GM12878 (cell line): Measurements from ENCODE around the gene PTPRN2. TPM values are rescaled to one million over a fixed set of nuclear protein-coding genes. Genes with fewer than 3 reads are reported as not detected.

Experiments
- ATAC-seq: fragments of 200-7000 bp; cut with Tn5 transposase; 3 replicates; pipeline ENCODE4 v1.9.1; 2020; ENCODE audit warnings: mild to moderate bottlenecking, moderate library complexity
- BruUV-seq: library from RNA; stranded (reverse); fragments of 400-500 nt; replicated peaks from 2 replicates; lab custom pipeline; 2021; lab: Mats Ljungman, UMichigan
- CTCF ChIA-PET: fragments of 300-600 bp; sonication (Branson Sonifier 250); formaldehyde crosslinking; extraction: SDS; loops from one replicate; lab custom pipeline; 2021; ENCODE audit warnings: inconsistent platforms; lab: Yijun Ruan, JAX
- POLR2A ChIA-PET: fragments of 350-600 bp; formaldehyde crosslinking; extraction: SDS; loops from one replicate; lab custom pipeline; 2021; ENCODE audit warnings: inconsistent platforms; lab: Charles Lee
- RAD21 ChIA-PET: fragments of 300-600 bp; sonication (Branson Sonifier 250); formaldehyde crosslinking; loops from one replicate; lab custom pipeline; 2023; ENCODE audit warnings: antibody characterized with exemption; ENCODE audit not compliant: unreplicated experiment; lab: Charles Lee
- SMC1A ChIA-PET: fragments of 300-600 bp; sonication (Branson Sonifier 250); formaldehyde crosslinking; loops from one replicate; lab custom pipeline; 2023; ENCODE audit not compliant: unreplicated experiment, uncharacterized antibody; lab: Charles Lee
- DNase-seq: peaks from one replicate; pipeline ENCODE4 v3.0.0-alpha.2; 2011; ENCODE audit warnings: low read depth, low spot score
- FAIRE-seq: peaks from 3 replicates; lab custom pipeline; 2011; peaks lifted over from hg19 to GRCh38; lab: Jason Lieb, UNC
- H2AFZ ChIP-seq: 2 replicates; pipeline ENCODE4 v1.6.0; 2011; ENCODE audit warnings: low read depth, low read length, control low read depth; ENCODE audit not compliant: control insufficient read depth
- H3K27ac ChIP-seq: 2 replicates; pipeline ENCODE4 v1.5.1; 2011; ENCODE audit warnings: control low read depth; ENCODE audit not compliant: control insufficient read depth, insufficient read depth
- H3K27me3 ChIP-seq, 2 experiments: replicated peaks in 1 of 2; 2 replicates each; pipeline versions ENCODE4 v1.6.0 to v1.6.1; 2011; ENCODE audit warnings: low read length in 1 of 2; ENCODE audit not compliant: control insufficient read depth in 2 of 2, insufficient read depth in 2 of 2
- H3K36me3 ChIP-seq, 2 experiments: 2 replicates each; pipeline ENCODE4 v1.5.1; 2011; ENCODE audit warnings: low read length in 1 of 2; ENCODE audit not compliant: control insufficient read depth in 2 of 2, insufficient read depth in 2 of 2
- H3K4me1 ChIP-seq: 2 replicates; pipeline ENCODE4 v1.6.1; 2011; ENCODE audit warnings: mild to moderate bottlenecking, low read length, moderate library complexity, mixed read lengths; ENCODE audit not compliant: control insufficient read depth, insufficient read depth
- H3K4me2 ChIP-seq: 2 replicates; pipeline ENCODE4 v1.6.0; 2011; ENCODE audit warnings: control low read depth; ENCODE audit not compliant: control insufficient read depth, insufficient read depth
- H3K4me3 ChIP-seq: fragments of 200-600 bp; sonication (generic); 2 replicates; pipeline ENCODE4 v1.5.1; 2016
- H3K79me2 ChIP-seq: 2 replicates; pipeline ENCODE4 v1.6.0; 2011; ENCODE audit warnings: low read length; ENCODE audit not compliant: control insufficient read depth, insufficient read depth
- H3K9ac ChIP-seq: 2 replicates; pipeline ENCODE4 v1.8.0; 2011; ENCODE audit warnings: low read length, control low read depth, mixed read lengths; ENCODE audit not compliant: control insufficient read depth, insufficient read depth
- H3K9me3 ChIP-seq: replicated peaks from 3 replicates; pipeline ENCODE4 v1.5.1; 2011; ENCODE audit warnings: mild to moderate bottlenecking, low read length; ENCODE audit not compliant: control insufficient read depth, insufficient read depth
- H4K20me1 ChIP-seq: 2 replicates; pipeline ENCODE4 v1.6.0; 2011; ENCODE audit not compliant: control insufficient read depth, insufficient read depth
- EZH2 ChIP-seq: IDR thresholded peaks from 2 replicates; pipeline ENCODE4 v1.6.1; 2012; ENCODE audit warnings: low read depth, mild to moderate bottlenecking, control low read depth, inconsistent platforms, low read length, borderline replicate concordance; ENCODE audit not compliant: control insufficient read depth
- FOXK2 ChIP-seq: fragments of 450-650 bp; IDR thresholded peaks from 2 replicates; pipeline ENCODE4 v1.6.1; 2017; ENCODE audit warnings: mild to moderate bottlenecking, moderate library complexity
- GABPA ChIP-seq: IDR thresholded peaks from 2 replicates; pipeline ENCODE4 v1.6.1; 2014; ENCODE audit warnings: antibody characterized with exemption, low read depth, mild to moderate bottlenecking, inconsistent platforms
- IKZF2 ChIP-seq, 2 experiments: fragments of 450-650 bp; IDR thresholded peaks; 2 replicates each; pipeline ENCODE4 v1.6.1; 2017; ENCODE audit warnings: mild to moderate bottlenecking in 2 of 2, moderate library complexity in 2 of 2
- JUND ChIP-seq: IDR thresholded peaks from 2 replicates; pipeline ENCODE4 v1.6.1; 2012; ENCODE audit warnings: low read depth, mild to moderate bottlenecking, low read length, improper control_type of control experiment, moderate library complexity
- MEF2B ChIP-seq: fragments of 450-650 bp; IDR thresholded peaks from 2 replicates; pipeline ENCODE4 v1.6.1; 2018; ENCODE audit warnings: mild to moderate bottlenecking, moderate library complexity; ENCODE audit not compliant: partially characterized antibody, poor library complexity, severe bottlenecking
- PAX8 ChIP-seq: fragments of 450-650 bp; IDR thresholded peaks from 2 replicates; pipeline ENCODE4 v1.6.1; 2017; ENCODE audit warnings: mild to moderate bottlenecking, moderate library complexity
- RELB ChIP-seq: fragments of 450-650 bp; IDR thresholded peaks from 2 replicates; pipeline ENCODE4 v1.6.1; 2017; ENCODE audit warnings: low read depth, mild to moderate bottlenecking, moderate library complexity
- ZNF687 ChIP-seq: fragments of 450-650 bp; IDR thresholded peaks from 2 replicates; pipeline ENCODE4 v1.6.1; 2017; ENCODE audit warnings: mild to moderate bottlenecking, moderate library complexity
- WGBS: methylation state at CpG from one replicate; pipeline ENCODE4 v1.1.6; 2016; ENCODE audit warnings: low lambda C conversion rate; ENCODE audit not compliant: insufficient replicate concordance, insufficient coverage; ENCODE audit errors: missing lambda C conversion rate; 5-methylcytosine and 5-hydroxymethylcytosine counted together
- in situ Hi-C: fragments of 300-500 bp; cut with MboI; formaldehyde crosslinking; loops from 9 replicates; pipeline ENCODE4 v1.14.3; 2018; ENCODE audit warnings: mixed read lengths
- intact Hi-C: fragments of 100-400 bp; cut with micrococcal nuclease; formaldehyde crosslinking; loops from one replicate; pipeline ENCODE4 v1.14.2; 2022; ENCODE audit not compliant: unreplicated experiment
- polyA plus RNA-seq, 11 experiments: library from polyadenylated mRNA; depleted of rRNA in 4 of 11; unstranded in 6 of 11; stranded (reverse) in 5 of 11; fragments of >200 nt; fragmentation: Nextera tagmentation in 4 of 11; fragmentation: Illumina TruSeq in 1 of 11; extraction: Ambion mirVana in 4 of 11; extraction: Trizol in 1 of 11; gene quantifications; 1 replicate in 1 of 11; 2 replicates in 10 of 11; pipeline versions ENCODE4 v1.2.1 to v1.2.3, GENCODE V29; 2011 to 2016; ENCODE audit warnings: inconsistent platforms in 2 of 11, missing spikeins in 2 of 11, low read depth in 1 of 11
- total RNA-seq, 4 experiments: library from RNA; depleted of rRNA in 3 of 4; stranded (reverse); fragments of >200 nt in 3 of 4; fragmentation: Illumina TruSeq in 1 of 4; extraction: Trizol in 1 of 4; gene quantifications; 2 replicates each; pipeline versions ENCODE4 v1.2.1 to v1.2.3, GENCODE V29; 2013 to 2021
- TF ChIP-seq, protein P1 (sequence below): IDR thresholded peaks from 2 replicates; pipeline ENCODE4 v1.6.1; 2012; ENCODE audit warnings: mild to moderate bottlenecking, low read depth, low read length
- TF ChIP-seq, protein P2 (sequence below): fragments of 450-650 bp; IDR thresholded peaks from 2 replicates; pipeline ENCODE4 v1.6.1; 2016; ENCODE audit warnings: mild to moderate bottlenecking

PTPRN2 gene
- total and polyA plus RNA-seq, 10 of the 15 experiments (the other 5 are each of a cell fraction or from before 2014, with no cell fraction given) = 5.4 TPM; not detected in 9

DNA sequence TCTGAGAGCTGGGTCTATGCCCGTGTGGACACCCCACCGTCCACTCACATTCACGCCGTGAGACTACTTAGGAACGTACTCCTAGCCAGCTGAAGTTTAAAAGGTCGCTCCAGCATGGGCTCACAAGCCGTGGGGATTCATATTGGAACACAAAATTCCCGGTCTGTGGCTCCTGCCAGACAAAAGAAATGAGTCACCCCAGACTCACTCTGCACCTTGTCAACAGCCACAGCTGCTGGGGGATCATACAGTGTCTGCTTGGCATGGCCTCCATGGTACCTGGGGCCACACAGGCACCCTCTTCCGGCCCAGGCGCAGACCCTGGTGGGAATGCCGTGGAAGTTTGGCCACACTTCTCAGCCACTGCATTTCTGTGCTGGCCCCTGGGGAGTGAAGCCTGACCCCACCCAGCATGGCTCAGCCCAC is 1022.4 kb downstream of the PTPRN2 start (continued):
- TF ChIP-seq MEF2B = no peak

- RAD21 ChIA-PET = no interaction called here
- POLR2A ChIA-PET = no interaction called here
- Histone ChIP-seq H3K27me3 (no peaks in the 10 kb centered on the region), H3K79me2 (no peaks in the 10 kb centered on the region), H2AFZ (no peak overlapping the region), H3K4me2 (no peak overlapping the region), H3K9ac (no peak overlapping the region), H3K4me1 (no peaks in the 10 kb centered on the region; the same call in 1 of the 2 replicates), H3K36me3 (no peaks in the 10 kb centered on the region), H3K27ac (no peak overlapping the region), H4K20me1 (no peaks in the 10 kb centered on the region), H3K4me3 (no peak overlapping the region), H3K9me3 (no peaks in the 10 kb centered on the region; the same call in 2 of the 3 replicates)
- SMC1A ChIA-PET = no interaction called here
- FAIRE-seq (no peak), ATAC-seq (no peak), DNase-seq (no peak)
- no TSS peak for BruUV-seq
- WGBS = 75% methylated on average over 18 of the region's 18 CpGs
- CTCF ChIA-PET = no interaction called here
- intact Hi-C loops (no loop called here), in situ Hi-C loops (no loop called here)
- no peak for TF ChIP-seq EZH2
- no peak for TF ChIP-seq RELB
- no peak for TF ChIP-seq ZNF687
- TF ChIP-seq, protein P1, sequence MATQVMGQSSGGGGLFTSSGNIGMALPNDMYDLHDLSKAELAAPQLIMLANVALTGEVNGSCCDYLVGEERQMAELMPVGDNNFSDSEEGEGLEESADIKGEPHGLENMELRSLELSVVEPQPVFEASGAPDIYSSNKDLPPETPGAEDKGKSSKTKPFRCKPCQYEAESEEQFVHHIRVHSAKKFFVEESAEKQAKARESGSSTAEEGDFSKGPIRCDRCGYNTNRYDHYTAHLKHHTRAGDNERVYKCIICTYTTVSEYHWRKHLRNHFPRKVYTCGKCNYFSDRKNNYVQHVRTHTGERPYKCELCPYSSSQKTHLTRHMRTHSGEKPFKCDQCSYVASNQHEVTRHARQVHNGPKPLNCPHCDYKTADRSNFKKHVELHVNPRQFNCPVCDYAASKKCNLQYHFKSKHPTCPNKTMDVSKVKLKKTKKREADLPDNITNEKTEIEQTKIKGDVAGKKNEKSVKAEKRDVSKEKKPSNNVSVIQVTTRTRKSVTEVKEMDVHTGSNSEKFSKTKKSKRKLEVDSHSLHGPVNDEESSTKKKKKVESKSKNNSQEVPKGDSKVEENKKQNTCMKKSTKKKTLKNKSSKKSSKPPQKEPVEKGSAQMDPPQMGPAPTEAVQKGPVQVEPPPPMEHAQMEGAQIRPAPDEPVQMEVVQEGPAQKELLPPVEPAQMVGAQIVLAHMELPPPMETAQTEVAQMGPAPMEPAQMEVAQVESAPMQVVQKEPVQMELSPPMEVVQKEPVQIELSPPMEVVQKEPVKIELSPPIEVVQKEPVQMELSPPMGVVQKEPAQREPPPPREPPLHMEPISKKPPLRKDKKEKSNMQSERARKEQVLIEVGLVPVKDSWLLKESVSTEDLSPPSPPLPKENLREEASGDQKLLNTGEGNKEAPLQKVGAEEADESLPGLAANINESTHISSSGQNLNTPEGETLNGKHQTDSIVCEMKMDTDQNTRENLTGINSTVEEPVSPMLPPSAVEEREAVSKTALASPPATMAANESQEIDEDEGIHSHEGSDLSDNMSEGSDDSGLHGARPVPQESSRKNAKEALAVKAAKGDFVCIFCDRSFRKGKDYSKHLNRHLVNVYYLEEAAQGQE = no peak
- no peak for TF ChIP-seq FOXK2
- TF ChIP-seq, protein P2, sequence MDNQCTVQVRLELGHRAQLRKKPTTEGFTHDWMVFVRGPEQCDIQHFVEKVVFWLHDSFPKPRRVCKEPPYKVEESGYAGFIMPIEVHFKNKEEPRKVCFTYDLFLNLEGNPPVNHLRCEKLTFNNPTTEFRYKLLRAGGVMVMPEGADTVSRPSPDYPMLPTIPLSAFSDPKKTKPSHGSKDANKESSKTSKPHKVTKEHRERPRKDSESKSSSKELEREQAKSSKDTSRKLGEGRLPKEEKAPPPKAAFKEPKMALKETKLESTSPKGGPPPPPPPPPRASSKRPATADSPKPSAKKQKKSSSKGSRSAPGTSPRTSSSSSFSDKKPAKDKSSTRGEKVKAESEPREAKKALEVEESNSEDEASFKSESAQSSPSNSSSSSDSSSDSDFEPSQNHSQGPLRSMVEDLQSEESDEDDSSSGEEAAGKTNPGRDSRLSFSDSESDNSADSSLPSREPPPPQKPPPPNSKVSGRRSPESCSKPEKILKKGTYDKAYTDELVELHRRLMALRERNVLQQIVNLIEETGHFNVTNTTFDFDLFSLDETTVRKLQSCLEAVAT = no peak
- TF ChIP-seq IKZF2 (IDR thresholded peaks at IDR 0.05) = no peak
- TF ChIP-seq PAX8 = no peak
- no peak for TF ChIP-seq JUND
- no peak for TF ChIP-seq GABPA
Observed at GRCh38 chr7:157564517-157565177, 1023.0 kb downstream of the PTPRN2 start.
